Tibial nerve (tissue), 4 donors: ENCODE data around the gene SETD2. TPM values are rescaled to one million over a fixed set of nuclear protein-coding genes. Genes with fewer than 3 reads are reported as not detected.
"Not testable (repeated sequence)": the region's sequence is repeated elsewhere in the genome, so short reads cannot be mapped to it uniquely, and the experiment has no call there.

Source experiments
- DNase-seq, 2 donors: peaks; one replicate each; pipeline ENCODE4 v3.0.0-alpha.2; 2019; ENCODE audit warnings: low spot score in 2 of 2
- H3K27ac ChIP-seq, 4 donors: fragments of 200-600 bp; sonication (generic) in 3 of 4; one replicate each; pipeline ENCODE4 v1.5.1; 2017 to 2019; ENCODE audit warnings: mild to moderate bottlenecking in 1 of 4
- H3K27me3 ChIP-seq, 2 donors: fragments of 200-600 bp; sonication (generic) in 1 of 2; one replicate each; pipeline versions ENCODE4 v1.5.1 to v1.6.0; 2017 to 2019
- H3K36me3 ChIP-seq, 3 donors: fragments of 200-600 bp; sonication (generic); one replicate each; pipeline ENCODE4 v1.5.1; 2018 to 2019
- H3K4me1 ChIP-seq, 4 donors: fragments of 200-600 bp; sonication (generic) in 3 of 4; one replicate each; pipeline ENCODE4 v1.5.1; 2017 to 2019
- H3K4me3 ChIP-seq, 4 donors: fragments of 200-600 bp; sonication (generic) in 3 of 4; one replicate each; pipeline ENCODE4 v1.5.1; 2017 to 2019; ENCODE audit warnings: mild to moderate bottlenecking in 1 of 4, moderate library complexity in 1 of 4
- H3K9me3 ChIP-seq, 4 donors: fragments of 200-600 bp; sonication (generic) in 3 of 4; one replicate each; pipeline ENCODE4 v1.5.1; 2017 to 2019
- EP300 ChIP-seq, 2 donors: sonication (generic); formaldehyde crosslinking; IDR thresholded peaks; one replicate each; pipeline ENCODE4 v1.6.1; 2017; ENCODE audit warnings: antibody characterized with exemption in 2 of 2, mild to moderate bottlenecking in 1 of 2
- POLR2A ChIP-seq, 2 donors: fragments of 450-650 bp; IDR thresholded peaks; one replicate each; pipeline ENCODE4 v1.6.1; 2017; ENCODE audit warnings: antibody characterized with exemption in 2 of 2, mild to moderate bottlenecking in 2 of 2, moderate library complexity in 2 of 2
- WGBS, 2 donors: methylation state at CpG; one replicate each; pipeline ENCODE4 v1.1.5; 2018; 5-methylcytosine and 5-hydroxymethylcytosine counted together
- total RNA-seq, 4 donors: library from RNA; depleted of rRNA; stranded (reverse); fragments of >200 nt; gene quantifications; one replicate each; pipeline ENCODE4 v1.1.0, GENCODE V29; 2016
- TF ChIP-seq, protein P1 (sequence below), 5 experiments: fragments of 200-600 bp in 3 of 5; fragments of 450-650 bp in 2 of 5; sonication (generic) in 3 of 5; IDR thresholded peaks; one replicate each; pipeline ENCODE4 v1.5.1; 2016 to 2019; ENCODE audit warnings: antibody characterized with exemption in 5 of 5, mild to moderate bottlenecking in 3 of 5, moderate library complexity in 2 of 5

Gene SETD2
- total RNA-seq, 4 donors from 2014 or later: 55.5 to 69.6 (median 64.7) TPM

DNA sequence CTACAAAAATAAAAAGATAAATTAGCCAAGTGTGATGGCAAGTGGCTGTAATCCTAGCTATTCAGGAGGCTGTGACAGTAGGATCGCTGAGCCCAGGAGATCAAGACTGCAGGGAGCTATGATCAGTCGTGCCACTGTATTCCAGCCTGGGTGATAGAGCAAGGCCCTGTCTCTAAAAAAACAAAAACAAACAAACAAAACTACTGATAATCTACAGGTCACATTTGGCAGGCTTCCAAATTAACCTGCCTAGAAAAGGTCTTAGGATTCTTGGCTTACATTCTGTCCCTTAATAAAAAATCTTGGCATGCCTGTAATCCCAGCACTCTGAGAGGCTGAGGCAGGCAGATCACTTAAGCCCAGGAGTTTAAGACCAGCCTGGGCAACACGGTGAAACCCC, 33.4 kb upstream of the SETD2 start:
- Histone ChIP-seq H3K4me3 (no peak overlapping the region), H3K4me1 (no peaks in the 10 kb centered on the region), H3K36me3 (no peaks in the 10 kb centered on the region), H3K9me3 (no peaks in the 10 kb centered on the region), H3K27ac (no peak overlapping the region), H3K27me3 (no peaks in the 10 kb centered on the region)
- TF ChIP-seq, protein P1, sequence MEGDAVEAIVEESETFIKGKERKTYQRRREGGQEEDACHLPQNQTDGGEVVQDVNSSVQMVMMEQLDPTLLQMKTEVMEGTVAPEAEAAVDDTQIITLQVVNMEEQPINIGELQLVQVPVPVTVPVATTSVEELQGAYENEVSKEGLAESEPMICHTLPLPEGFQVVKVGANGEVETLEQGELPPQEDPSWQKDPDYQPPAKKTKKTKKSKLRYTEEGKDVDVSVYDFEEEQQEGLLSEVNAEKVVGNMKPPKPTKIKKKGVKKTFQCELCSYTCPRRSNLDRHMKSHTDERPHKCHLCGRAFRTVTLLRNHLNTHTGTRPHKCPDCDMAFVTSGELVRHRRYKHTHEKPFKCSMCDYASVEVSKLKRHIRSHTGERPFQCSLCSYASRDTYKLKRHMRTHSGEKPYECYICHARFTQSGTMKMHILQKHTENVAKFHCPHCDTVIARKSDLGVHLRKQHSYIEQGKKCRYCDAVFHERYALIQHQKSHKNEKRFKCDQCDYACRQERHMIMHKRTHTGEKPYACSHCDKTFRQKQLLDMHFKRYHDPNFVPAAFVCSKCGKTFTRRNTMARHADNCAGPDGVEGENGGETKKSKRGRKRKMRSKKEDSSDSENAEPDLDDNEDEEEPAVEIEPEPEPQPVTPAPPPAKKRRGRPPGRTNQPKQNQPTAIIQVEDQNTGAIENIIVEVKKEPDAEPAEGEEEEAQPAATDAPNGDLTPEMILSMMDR (IDR thresholded peaks at IDR 0.05): no peak
- TF ChIP-seq EP300 (IDR thresholded peaks at IDR 0.05): no peak
- 83 to 88% methylated on average over 3 of the region's 3 CpGs for WGBS, 2 donors
- no peak for DNase-seq

GRCh38 chr3:47194994-47195393, 31.1 kb upstream of the SETD2 start:
- DNase-seq: no peak
- TF ChIP-seq POLR2A (IDR thresholded peaks at IDR 0.05): no peak
- no peak for TF ChIP-seq EP300 (IDR thresholded peaks at IDR 0.05)
- TF ChIP-seq, protein P1 (IDR thresholded peaks at IDR 0.05): no peak
- no peaks in the 10 kb centered on the region for H3K9me3 ChIP-seq
- no peaks in the 10 kb centered on the region for H3K4me1 ChIP-seq
- H3K36me3 ChIP-seq: no peaks in the 10 kb centered on the region
- H3K27me3 ChIP-seq: no peaks in the 10 kb centered on the region
- H3K4me3 ChIP-seq: no peak overlapping the region
- no peak overlapping the region for H3K27ac ChIP-seq
- WGBS, 2 donors: 96% methylated on average over 2 of the region's 2 CpGs

- no peaks in the 10 kb centered on the region for H3K27me3 ChIP-seq
- 94 to 97% methylated on average over 4 of the region's 4 CpGs for WGBS, 2 donors
- no peaks in the 10 kb centered on the region for H3K4me1 ChIP-seq
- no peak for TF ChIP-seq POLR2A (IDR thresholded peaks at IDR 0.05)
- TF ChIP-seq, protein P1 (IDR thresholded peaks at IDR 0.05): no peak
- no peak for TF ChIP-seq EP300 (IDR thresholded peaks at IDR 0.05)
- no peak overlapping the region for H3K4me3 ChIP-seq
- no peak overlapping the region for H3K27ac ChIP-seq
- DNase-seq: no peak
- H3K9me3 ChIP-seq: no peaks in the 10 kb centered on the region
- no peaks in the 10 kb centered on the region for H3K36me3 ChIP-seq
Observed at GRCh38 chr3:47193871-47194859, 30.3 kb upstream of the SETD2 start.

GRCh38 chr3:47186285-47186684, 22.4 kb upstream of the SETD2 start:
- no peak overlapping the region for H3K4me3 ChIP-seq
- no peak overlapping the region for H3K27ac ChIP-seq
- H3K9me3 ChIP-seq: no peaks in the 10 kb centered on the region
- no peak for TF ChIP-seq POLR2A (IDR thresholded peaks at IDR 0.05)
- TF ChIP-seq, protein P1 (IDR thresholded peaks at IDR 0.05): no peak
- no peak for TF ChIP-seq EP300 (IDR thresholded peaks at IDR 0.05)
- 87 to 98% methylated on average over 2 of the region's 2 CpGs for WGBS, 2 donors
- no peaks in the 10 kb centered on the region for H3K27me3 ChIP-seq
- H3K4me1 ChIP-seq: no peaks in the 10 kb centered on the region
- peaks cover 0 to 8% (median 0%) of the 10 kb centered on the region in 3 donors for H3K36me3 ChIP-seq
- DNase-seq: no peak

DNA sequence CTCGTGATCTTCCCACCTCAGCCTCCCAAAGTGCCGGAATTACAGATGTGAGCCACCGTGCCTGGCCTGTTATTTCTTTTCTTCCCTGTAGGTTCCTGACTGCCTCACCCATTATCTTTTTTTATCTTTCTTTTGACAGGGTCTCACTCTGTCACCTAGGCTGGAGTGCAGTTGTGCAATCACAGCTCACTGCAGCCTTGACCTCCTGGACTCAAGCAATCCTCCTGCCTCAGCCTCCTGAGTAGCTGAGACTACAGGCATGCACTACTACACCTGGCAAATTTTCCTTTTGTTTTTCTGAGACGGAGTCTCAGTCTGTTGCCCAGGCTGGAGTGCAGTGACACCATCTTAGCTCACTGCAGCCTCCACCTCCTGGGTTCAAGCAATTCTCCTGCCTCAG, 17.8 kb upstream of the SETD2 start:
- H3K4me1 ChIP-seq, H3K4me3 ChIP-seq, H3K27me3 ChIP-seq, H3K27ac ChIP-seq, DNase-seq, H3K9me3 ChIP-seq: not testable (repeated sequence)
- H3K36me3 ChIP-seq: peaks cover 0 to 33% (median 0%) of the 10 kb centered on the region in 3 donors
- 95 to 96% methylated on average over 4 of the region's 4 CpGs for WGBS, 2 donors

GRCh38 chr3:47180011-47180410, 16.1 kb upstream of the SETD2 start:
- peaks cover 0 to 41% (median 0%) of the 10 kb centered on the region in 3 donors for H3K36me3 ChIP-seq
- not testable (repeated sequence) for H3K4me3 ChIP-seq, H3K9me3 ChIP-seq, H3K27me3 ChIP-seq, H3K4me1 ChIP-seq, H3K27ac ChIP-seq, DNase-seq
- 87 to 90% methylated on average over 12 of the region's 12 CpGs for WGBS, 2 donors
